Measurements from ENCODE around the gene RFTN1. TPM values are rescaled to one million over a fixed set of nuclear protein-coding genes. Genes with fewer than 3 reads are reported as not detected.

Gene RFTN1
- total and polyA plus RNA-seq, 7 donors: 9.1 to 33.1 (median 15.9) TPM

DNA sequence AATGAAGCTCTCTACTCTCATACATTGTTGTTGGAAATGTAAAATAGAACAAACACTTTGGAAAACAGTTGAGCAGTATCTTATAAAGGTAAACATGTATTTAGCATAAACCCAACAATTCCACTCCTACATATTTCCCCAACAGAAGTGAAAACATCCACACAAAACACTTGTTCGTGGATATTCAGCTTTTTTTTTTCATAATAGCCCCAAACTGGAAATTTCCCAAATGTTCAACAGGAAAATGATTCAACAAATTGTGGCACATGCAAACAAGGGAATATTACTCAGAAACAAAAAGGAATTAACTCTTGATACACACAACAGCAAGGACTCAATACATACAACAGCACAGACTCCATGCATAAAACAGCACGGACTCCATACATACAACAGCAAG, 28.5 kb downstream of the RFTN1 start:
- no peak for TF ChIP-seq CTCF (IDR thresholded peaks at IDR 0.05)
- peaks cover 2 to 7% of the 10 kb centered on the region in 2 donors for H3K36me3 ChIP-seq (ENCODE audit: insufficient read depth in 1 of 2, low read depth in 1 of 2)
- peak overlapping the region; percentile 17 for H3K27ac ChIP-seq
- peaks cover 39% of the 10 kb centered on the region for H3K4me1 ChIP-seq
- 78 to 82% (median 79%) methylated on average over 2 of the region's 2 CpGs for WGBS, 3 donors
- DNase-seq: no peak
- intact Hi-C loops (cut with DNase I): no loop called here
- ATAC-seq: no peak
- no peaks in the 10 kb centered on the region for H3K9me3 ChIP-seq
- no peaks in the 10 kb centered on the region for H3K27me3 ChIP-seq (ENCODE audit: insufficient read depth in 3 of 3, low read length in 2 of 3)
- no peak overlapping the region for H3K4me3 ChIP-seq

- DNase-seq (no peak), ATAC-seq (no peak)
- TF ChIP-seq CTCF (IDR thresholded peaks at IDR 0.05): no peak
- Histone ChIP-seq H3K27me3 (ENCODE audit: insufficient read depth in 3 of 3, low read length in 2 of 3) (no peaks in the 10 kb centered on the region), H3K4me3 (no peak overlapping the region), H3K27ac (peak overlapping the region; percentile 17), H3K36me3 (ENCODE audit: insufficient read depth in 1 of 2, low read depth in 1 of 2) (peaks cover 2 to 13% of the 10 kb centered on the region in 2 donors), H3K9me3 (no peaks in the 10 kb centered on the region), H3K4me1 (peaks cover 33% of the 10 kb centered on the region)
- 70 to 74% (median 70%) methylated on average over 6 of the region's 6 CpGs for WGBS, 3 donors
- intact Hi-C loops (cut with DNase I): no loop called here
Observed at GRCh38 chr3:16484216-16484615, 29.3 kb downstream of the RFTN1 start.

DNA sequence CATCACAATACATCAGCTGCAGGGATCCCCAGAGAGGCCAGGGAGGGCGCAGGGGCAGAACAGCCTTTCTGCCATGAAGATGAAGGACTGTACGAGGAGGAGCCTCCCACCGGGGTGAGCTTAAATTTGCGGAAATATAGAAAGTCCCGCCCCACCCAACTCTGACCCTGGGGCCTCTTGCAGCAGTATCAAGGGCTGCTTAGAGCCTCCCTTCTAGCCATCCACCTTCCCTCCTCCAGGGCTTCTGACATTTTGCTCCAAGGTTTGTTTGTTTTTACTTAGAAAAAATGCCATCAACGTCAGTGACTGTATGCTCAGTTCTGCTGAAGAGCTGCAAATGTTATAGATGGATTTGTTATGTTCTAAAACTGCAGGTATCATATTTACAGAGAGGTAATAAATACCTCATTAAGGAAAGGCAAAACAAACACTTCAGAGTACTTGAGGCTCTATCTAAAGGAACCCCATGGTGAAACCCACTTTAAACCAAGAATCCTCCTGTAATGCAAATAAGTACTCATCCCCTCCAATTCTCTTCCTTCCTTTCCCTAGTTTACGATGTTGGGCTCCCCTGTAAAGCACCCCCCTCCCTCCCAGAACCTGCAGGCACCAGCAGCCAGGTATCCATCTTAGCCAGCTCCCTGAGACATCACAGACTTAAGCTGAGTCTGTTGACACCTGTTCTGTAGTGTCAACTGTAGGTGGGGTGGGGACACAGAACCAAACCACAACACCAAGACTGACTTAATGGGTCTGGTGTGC, 30.5 kb downstream of the RFTN1 start:
- H3K27me3 ChIP-seq (ENCODE audit: insufficient read depth in 3 of 3, low read length in 2 of 3): no peaks in the 10 kb centered on the region
- 51 to 65% (median 64%) methylated on average over 7 of the region's 7 CpGs for WGBS, 3 donors
- no peak overlapping the region for H3K4me3 ChIP-seq
- no peak for TF ChIP-seq CTCF (IDR thresholded peaks at IDR 0.05)
- peak overlapping the region; percentile 11 for H3K27ac ChIP-seq
- no peak for ATAC-seq
- peaks cover 33% of the 10 kb centered on the region for H3K4me1 ChIP-seq
- peak in 1 of 2 donors; percentile 50 for DNase-seq
- H3K9me3 ChIP-seq: no peaks in the 10 kb centered on the region
- intact Hi-C loops (cut with DNase I): no loop called here
- peaks cover 2 to 6% of the 10 kb centered on the region in 2 donors for H3K36me3 ChIP-seq (ENCODE audit: insufficient read depth in 1 of 2, low read depth in 1 of 2)

GRCh38 chr3:16482194-16482769, 31.2 kb downstream of the RFTN1 start:
- 88 to 93% (median 92%) methylated on average over 5 of the region's 5 CpGs for WGBS, 3 donors
- peaks cover 33% of the 10 kb centered on the region for H3K4me1 ChIP-seq
- H3K9me3 ChIP-seq: no peaks in the 10 kb centered on the region
- H3K36me3 ChIP-seq (ENCODE audit: insufficient read depth in 1 of 2, low read depth in 1 of 2): peaks cover 0 to 6% of the 10 kb centered on the region in 2 donors
- DNase-seq: no peak
- no peak for ATAC-seq
- no peaks in the 10 kb centered on the region for H3K27me3 ChIP-seq (ENCODE audit: insufficient read depth in 3 of 3, low read length in 2 of 3)
- H3K4me3 ChIP-seq: no peak overlapping the region
- H3K27ac ChIP-seq: no peak overlapping the region
- intact Hi-C loops (cut with DNase I): no loop called here
- no peak for TF ChIP-seq CTCF (IDR thresholded peaks at IDR 0.05)

Data from psoas muscle (tissue), 8 donors.